A673 (cell line): ENCODE measurements around the gene IMMP2L. TPM values are rescaled to one million over a fixed set of nuclear protein-coding genes. Genes with fewer than 3 reads are reported as not detected.

Source experiments
- BruUV-seq: library from RNA; stranded (reverse); fragments of 400-500 nt; replicated peaks from 2 replicates; lab custom pipeline; 2021; lab: Mats Ljungman, UMichigan
- CTCF ChIA-PET: fragments of 300-600 bp; sonication (Branson Sonifier 250); formaldehyde crosslinking; loops from one replicate; lab custom pipeline; 2022; ENCODE audit warnings: antibody characterized with exemption; lab: Charles Lee
- POLR2A ChIA-PET: fragments of 300-600 bp; sonication (Branson Sonifier 250); formaldehyde crosslinking; loops from one replicate; lab custom pipeline; 2022; ENCODE audit warnings: antibody characterized with exemption; ENCODE audit not compliant: low non-redundant PET; lab: Charles Lee
- DNase-seq: peaks from one replicate; pipeline ENCODE4 v3.0.0-alpha.2; 2015; ENCODE audit warnings: low spot score
- H3K27ac ChIP-seq: fragments of 200-600 bp; sonication (generic); 2 replicates; pipeline ENCODE4 v1.5.1; 2016; ENCODE audit warnings: mixed run types, low read depth, mild to moderate bottlenecking, mixed read lengths, antibody characterized with exemption, low read length; ENCODE audit not compliant: poor library complexity, severe bottlenecking
- H3K27me3 ChIP-seq: fragments of 200-600 bp; sonication (generic); replicated peaks from 2 replicates; pipeline ENCODE4 v1.6.1; 2017; ENCODE audit warnings: mixed run types, low read depth, mild to moderate bottlenecking, mixed read lengths, antibody characterized with exemption, low read length; ENCODE audit not compliant: insufficient read depth, poor library complexity
- H3K36me3 ChIP-seq: fragments of 200-600 bp; sonication (generic); 2 replicates; pipeline ENCODE4 v1.6.1; 2016; ENCODE audit warnings: mixed run types, mild to moderate bottlenecking, mixed read lengths, antibody characterized with exemption, low read length; ENCODE audit not compliant: insufficient read depth, poor library complexity, severe bottlenecking
- H3K4me1 ChIP-seq: fragments of 200-600 bp; sonication (generic); 2 replicates; pipeline ENCODE4 v1.6.1; 2017; ENCODE audit warnings: mixed run types, mild to moderate bottlenecking, mixed read lengths, antibody characterized with exemption, low read length; ENCODE audit not compliant: insufficient read depth, poor library complexity, severe bottlenecking
- H3K4me3 ChIP-seq: fragments of 200-600 bp; sonication (generic); 2 replicates; pipeline ENCODE4 v1.5.1; 2016; ENCODE audit warnings: low read depth, mixed run types, mild to moderate bottlenecking, mixed read lengths, low read length; ENCODE audit not compliant: poor library complexity, severe bottlenecking
- H3K9me3 ChIP-seq: fragments of 200-600 bp; sonication (generic); 2 replicates; pipeline ENCODE4 v1.6.1; 2016; ENCODE audit warnings: mixed run types, low read depth, mild to moderate bottlenecking, mixed read lengths, antibody characterized with exemption, low read length; ENCODE audit not compliant: poor library complexity, severe bottlenecking
- CTCF ChIP-seq: fragments of 300-800, 200-600 bp; sonication (generic); conservative IDR thresholded peaks from 2 replicates; pipeline ENCODE4 v1.5.1; 2017; ENCODE audit warnings: low read depth, mild to moderate bottlenecking, antibody characterized with exemption, low read length, moderate library complexity, mixed read lengths
- EZH2 ChIP-seq: fragments of 200-600 bp; sonication (generic); IDR thresholded peaks from 2 replicates; pipeline ENCODE4 v1.6.1; 2017; ENCODE audit warnings: borderline replicate concordance, low read depth, mild to moderate bottlenecking, mixed read lengths, antibody characterized with exemption, low read length; ENCODE audit not compliant: poor library complexity, severe bottlenecking
- intact Hi-C: fragments of 100-400 bp; cut with micrococcal nuclease; formaldehyde crosslinking; loops from one replicate; pipeline ENCODE4 v1.10.0; 2022; ENCODE audit not compliant: unreplicated experiment
- total RNA-seq: library from RNA; stranded (reverse); gene quantifications from 2 replicates; pipeline ENCODE4 v1.2.3, GENCODE V29; 2021

The IMMP2L gene
- total RNA-seq, 1 experiment from 2014 or later, result 10.0 TPM

- Histone ChIP-seq H3K27me3 (no peaks in the 10 kb centered on the region), H3K27ac (no peak overlapping the region), H3K4me3 (no peak overlapping the region), H3K9me3 (no peaks in the 10 kb centered on the region), H3K36me3 (no peaks in the 10 kb centered on the region), H3K4me1 (no peaks in the 10 kb centered on the region)
- CTCF ChIA-PET, result no interaction called here
- POLR2A ChIA-PET, result no interaction called here
- BruUV-seq, result no TSS peak
- TF ChIP-seq EZH2 (no peak), CTCF (no peak)
- intact Hi-C loops, result no loop called here
- no peak for DNase-seq
Observed at GRCh38 chr7:110854651-110855050, 707.6 kb downstream of the IMMP2L start.

- no peak for DNase-seq
- POLR2A ChIA-PET, result no interaction called here
- CTCF ChIA-PET, result no interaction called here
- no TSS peak for BruUV-seq
- Histone ChIP-seq H3K27ac (no peak overlapping the region), H3K36me3 (no peaks in the 10 kb centered on the region), H3K4me1 (no peaks in the 10 kb centered on the region), H3K9me3 (no peaks in the 10 kb centered on the region), H3K27me3 (no peaks in the 10 kb centered on the region), H3K4me3 (no peak overlapping the region)
- TF ChIP-seq CTCF (no peak), EZH2 (no peak)
- intact Hi-C loops, result no loop called here
Observed at GRCh38 chr7:110854166-110854565, 708.1 kb downstream of the IMMP2L start.

GRCh38 chr7:110853263-110853662, 709.0 kb downstream of the IMMP2L start:
- Histone ChIP-seq H3K4me3 (no peak overlapping the region), H3K27ac (no peak overlapping the region), H3K27me3 (peaks cover 5% of the 10 kb centered on the region), H3K36me3 (no peaks in the 10 kb centered on the region), H3K9me3 (no peaks in the 10 kb centered on the region), H3K4me1 (no peaks in the 10 kb centered on the region)
- TF ChIP-seq CTCF, result no peak
- no peak for TF ChIP-seq EZH2
- ChIA-PET CTCF (no interaction called here), POLR2A (no interaction called here)
- DNase-seq, result no peak
- no TSS peak for BruUV-seq
- intact Hi-C loops, result no loop called here
